SK-N-MC (cell line): ENCODE measurements around the gene MTTP.

ENCODE experiments used
- EZH2 ChIP-seq: fragments of 200-600 bp; sonication (generic); IDR thresholded peaks from one replicate; pipeline ENCODE4 v1.6.1; 2017; ENCODE audit warnings: antibody characterized with exemption
- FOXP2 ChIP-seq: optimal IDR thresholded peaks from 2 replicates; pipeline ENCODE3; 2011; ENCODE audit warnings: mild to moderate bottlenecking, moderate library complexity; ENCODE audit not compliant: insufficient read depth; ENCODE audit errors: extremely low read length, control extremely low read depth
- POLR2AphosphoS5 ChIP-seq: IDR thresholded peaks from 2 replicates; pipeline ENCODE4 v1.6.1; 2012; ENCODE audit warnings: mild to moderate bottlenecking, low read depth, low read length, borderline replicate concordance

GRCh38 chr4:99610605-99611175 is 36.1 kb downstream of the MTTP start:
- TF ChIP-seq EZH2: no peak
- no peak for TF ChIP-seq POLR2AphosphoS5
- TF ChIP-seq FOXP2: no peak
